ENCODE data around the gene KIF23.

KIF23 gene

GRCh38 chr15:69415381-69415780 is 1.2 kb downstream of the KIF23 start:
- H3K4me1 ChIP-seq (ENCODE audit: control insufficient read depth, low read depth, low read length): peaks cover 7% of the 10 kb centered on the region
- H3K9ac ChIP-seq (ENCODE audit: low read length): peak overlapping the region; percentile 65
- H3K4me3 ChIP-seq (ENCODE audit: low read length): peak overlapping the region; percentile 89
- H3K27ac ChIP-seq (ENCODE audit: low read length): no peak overlapping the region
- H3K36me3 ChIP-seq (ENCODE audit: control insufficient read depth, low read depth, low read length): peaks cover 34% of the 10 kb centered on the region
- H3K9me3 ChIP-seq (ENCODE audit: control insufficient read depth, low read depth, low read length): no peaks in the 10 kb centered on the region
- H3K27me3 ChIP-seq (ENCODE audit: control insufficient read depth, insufficient read depth, low read length): no peaks in the 10 kb centered on the region

GRCh38 chr15:69417581-69417980 is 3.4 kb downstream of the KIF23 start:
- Histone ChIP-seq H3K9me3 (ENCODE audit: control insufficient read depth, low read depth, low read length) (no peaks in the 10 kb centered on the region), H3K4me3 (ENCODE audit: low read length) (no peak overlapping the region), H3K4me1 (ENCODE audit: control insufficient read depth, low read depth, low read length) (peaks cover 7% of the 10 kb centered on the region), H3K27me3 (ENCODE audit: control insufficient read depth, insufficient read depth, low read length) (no peaks in the 10 kb centered on the region), H3K9ac (ENCODE audit: low read length) (no peak overlapping the region), H3K27ac (ENCODE audit: low read length) (no peak overlapping the region), H3K36me3 (ENCODE audit: control insufficient read depth, low read depth, low read length) (peaks cover 56% of the 10 kb centered on the region)

- no peak overlapping the region for H3K27ac ChIP-seq (ENCODE audit: low read length)
- H3K9me3 ChIP-seq (ENCODE audit: control insufficient read depth, low read depth, low read length): no peaks in the 10 kb centered on the region
- no peak overlapping the region for H3K4me3 ChIP-seq (ENCODE audit: low read length)
- no peaks in the 10 kb centered on the region for H3K27me3 ChIP-seq (ENCODE audit: control insufficient read depth, insufficient read depth, low read length)
- no peak overlapping the region for H3K9ac ChIP-seq (ENCODE audit: low read length)
- no peaks in the 10 kb centered on the region for H3K4me1 ChIP-seq (ENCODE audit: control insufficient read depth, low read depth, low read length)
- peaks cover 94% of the 10 kb centered on the region for H3K36me3 ChIP-seq (ENCODE audit: control insufficient read depth, low read depth, low read length)
Measured at GRCh38 chr15:69421498-69421897, 7.3 kb downstream of the KIF23 start.

- Histone ChIP-seq H3K4me1 (ENCODE audit: control insufficient read depth, low read depth, low read length) (no peaks in the 10 kb centered on the region), H3K9ac (ENCODE audit: low read length) (no peak overlapping the region), H3K9me3 (ENCODE audit: control insufficient read depth, low read depth, low read length) (no peaks in the 10 kb centered on the region), H3K27ac (ENCODE audit: low read length) (no peak overlapping the region), H3K36me3 (ENCODE audit: control insufficient read depth, low read depth, low read length) (peaks cover 98% of the 10 kb centered on the region), H3K27me3 (ENCODE audit: control insufficient read depth, insufficient read depth, low read length) (no peaks in the 10 kb centered on the region), H3K4me3 (ENCODE audit: low read length) (no peak overlapping the region)
Measured at GRCh38 chr15:69422336-69422895, 8.3 kb downstream of the KIF23 start.

- Histone ChIP-seq H3K27me3 (ENCODE audit: control insufficient read depth, insufficient read depth, low read length) (no peaks in the 10 kb centered on the region), H3K4me3 (ENCODE audit: low read length) (no peak overlapping the region), H3K9me3 (ENCODE audit: control insufficient read depth, low read depth, low read length) (no peaks in the 10 kb centered on the region), H3K9ac (ENCODE audit: low read length) (no peak overlapping the region), H3K36me3 (ENCODE audit: control insufficient read depth, low read depth, low read length) (peaks cover 94% of the 10 kb centered on the region), H3K27ac (ENCODE audit: low read length) (no peak overlapping the region), H3K4me1 (ENCODE audit: control insufficient read depth, low read depth, low read length) (no peaks in the 10 kb centered on the region)
Measured at GRCh38 chr15:69424001-69424400, 9.9 kb downstream of the KIF23 start.

- H3K9me3 ChIP-seq (ENCODE audit: control insufficient read depth, low read depth, low read length): no peaks in the 10 kb centered on the region
- peaks cover 94% of the 10 kb centered on the region for H3K36me3 ChIP-seq (ENCODE audit: control insufficient read depth, low read depth, low read length)
- no peak overlapping the region for H3K9ac ChIP-seq (ENCODE audit: low read length)
- H3K27me3 ChIP-seq (ENCODE audit: control insufficient read depth, insufficient read depth, low read length): no peaks in the 10 kb centered on the region
- no peak overlapping the region for H3K27ac ChIP-seq (ENCODE audit: low read length)
- no peak overlapping the region for H3K4me3 ChIP-seq (ENCODE audit: low read length)
- H3K4me1 ChIP-seq (ENCODE audit: control insufficient read depth, low read depth, low read length): no peaks in the 10 kb centered on the region
Measured at GRCh38 chr15:69424748-69425413, 10.7 kb downstream of the KIF23 start.

- H3K4me3 ChIP-seq (ENCODE audit: low read length): no peak overlapping the region
- H3K27me3 ChIP-seq (ENCODE audit: control insufficient read depth, insufficient read depth, low read length): no peaks in the 10 kb centered on the region
- no peaks in the 10 kb centered on the region for H3K9me3 ChIP-seq (ENCODE audit: control insufficient read depth, low read depth, low read length)
- H3K9ac ChIP-seq (ENCODE audit: low read length): no peak overlapping the region
- peaks cover 90% of the 10 kb centered on the region for H3K36me3 ChIP-seq (ENCODE audit: control insufficient read depth, low read depth, low read length)
- no peaks in the 10 kb centered on the region for H3K4me1 ChIP-seq (ENCODE audit: control insufficient read depth, low read depth, low read length)
- no peak overlapping the region for H3K27ac ChIP-seq (ENCODE audit: low read length)
Measured at GRCh38 chr15:69433831-69434230, 19.7 kb downstream of the KIF23 start.

- Histone ChIP-seq H3K36me3 (ENCODE audit: control insufficient read depth, low read depth, low read length) (peaks cover 90% of the 10 kb centered on the region), H3K4me1 (ENCODE audit: control insufficient read depth, low read depth, low read length) (no peaks in the 10 kb centered on the region), H3K9me3 (ENCODE audit: control insufficient read depth, low read depth, low read length) (no peaks in the 10 kb centered on the region)
Measured at GRCh38 chr15:69434238-69434637, 20.1 kb downstream of the KIF23 start.

GRCh38 chr15:69434679-69435078 is 20.5 kb downstream of the KIF23 start:
- no peaks in the 10 kb centered on the region for H3K9me3 ChIP-seq (ENCODE audit: control insufficient read depth, low read depth, low read length)
- H3K4me1 ChIP-seq (ENCODE audit: control insufficient read depth, low read depth, low read length): no peaks in the 10 kb centered on the region
- no peaks in the 10 kb centered on the region for H3K27me3 ChIP-seq (ENCODE audit: control insufficient read depth, insufficient read depth, low read length)
- peaks cover 90% of the 10 kb centered on the region for H3K36me3 ChIP-seq (ENCODE audit: control insufficient read depth, low read depth, low read length)
- no peak overlapping the region for H3K27ac ChIP-seq (ENCODE audit: low read length)
- no peak overlapping the region for H3K4me3 ChIP-seq (ENCODE audit: low read length)
- H3K9ac ChIP-seq (ENCODE audit: low read length): no peak overlapping the region

More at GRCh38 chr15:69434238-69434637, 20.1 kb downstream of the KIF23 start:
- Histone ChIP-seq H3K27me3 (ENCODE audit: control insufficient read depth, insufficient read depth, low read length) (no peaks in the 10 kb centered on the region), H3K4me3 (ENCODE audit: low read length) (no peak overlapping the region), H3K9ac (ENCODE audit: low read length) (no peak overlapping the region), H3K27ac (ENCODE audit: low read length) (no peak overlapping the region)

GRCh38 chr15:69435985-69436384 is 21.8 kb downstream of the KIF23 start:
- Histone ChIP-seq H3K4me3 (ENCODE audit: low read length) (no peak overlapping the region), H3K9me3 (ENCODE audit: control insufficient read depth, low read depth, low read length) (no peaks in the 10 kb centered on the region), H3K27ac (ENCODE audit: low read length) (no peak overlapping the region), H3K4me1 (ENCODE audit: control insufficient read depth, low read depth, low read length) (no peaks in the 10 kb centered on the region), H3K36me3 (ENCODE audit: control insufficient read depth, low read depth, low read length) (peaks cover 90% of the 10 kb centered on the region), H3K9ac (ENCODE audit: low read length) (no peak overlapping the region), H3K27me3 (ENCODE audit: control insufficient read depth, insufficient read depth, low read length) (no peaks in the 10 kb centered on the region)

GRCh38 chr15:69436951-69437350 is 22.8 kb downstream of the KIF23 start:
- H3K4me1 ChIP-seq (ENCODE audit: control insufficient read depth, low read depth, low read length): no peaks in the 10 kb centered on the region

GRCh38 chr15:69439623-69440022 is 25.5 kb downstream of the KIF23 start:
- H3K36me3 ChIP-seq (ENCODE audit: control insufficient read depth, low read depth, low read length): peaks cover 91% of the 10 kb centered on the region
- H3K27ac ChIP-seq (ENCODE audit: low read length): no peak overlapping the region
- H3K4me3 ChIP-seq (ENCODE audit: low read length): no peak overlapping the region
- H3K27me3 ChIP-seq (ENCODE audit: control insufficient read depth, insufficient read depth, low read length): no peaks in the 10 kb centered on the region
- no peak overlapping the region for H3K9ac ChIP-seq (ENCODE audit: low read length)
- H3K9me3 ChIP-seq (ENCODE audit: control insufficient read depth, low read depth, low read length): no peaks in the 10 kb centered on the region
- no peaks in the 10 kb centered on the region for H3K4me1 ChIP-seq (ENCODE audit: control insufficient read depth, low read depth, low read length)

More at GRCh38 chr15:69436951-69437350, 22.8 kb downstream of the KIF23 start:
- Histone ChIP-seq H3K9me3 (ENCODE audit: control insufficient read depth, low read depth, low read length) (no peaks in the 10 kb centered on the region), H3K9ac (ENCODE audit: low read length) (no peak overlapping the region), H3K27ac (ENCODE audit: low read length) (no peak overlapping the region), H3K36me3 (ENCODE audit: control insufficient read depth, low read depth, low read length) (peaks cover 91% of the 10 kb centered on the region), H3K27me3 (ENCODE audit: control insufficient read depth, insufficient read depth, low read length) (no peaks in the 10 kb centered on the region), H3K4me3 (ENCODE audit: low read length) (no peak overlapping the region)
